Activated CD8-positive, alpha-beta memory T cell treated with anti-CD3 and anti-CD28 coated beads for 48 hours (primary cell): ENCODE results near the gene RALGDS.
"Not testable (repeated sequence)": the region's sequence is repeated elsewhere in the genome, so short reads cannot be mapped to it uniquely, and the experiment has no call there.

ENCODE experiments used
- DNase-seq, 3 experiments: peaks; one replicate each; pipeline ENCODE4 v3.0.0-alpha.2; 2020; ENCODE audit warnings: low read depth in 2 of 3, low spot score in 2 of 3

Gene RALGDS

DNA sequence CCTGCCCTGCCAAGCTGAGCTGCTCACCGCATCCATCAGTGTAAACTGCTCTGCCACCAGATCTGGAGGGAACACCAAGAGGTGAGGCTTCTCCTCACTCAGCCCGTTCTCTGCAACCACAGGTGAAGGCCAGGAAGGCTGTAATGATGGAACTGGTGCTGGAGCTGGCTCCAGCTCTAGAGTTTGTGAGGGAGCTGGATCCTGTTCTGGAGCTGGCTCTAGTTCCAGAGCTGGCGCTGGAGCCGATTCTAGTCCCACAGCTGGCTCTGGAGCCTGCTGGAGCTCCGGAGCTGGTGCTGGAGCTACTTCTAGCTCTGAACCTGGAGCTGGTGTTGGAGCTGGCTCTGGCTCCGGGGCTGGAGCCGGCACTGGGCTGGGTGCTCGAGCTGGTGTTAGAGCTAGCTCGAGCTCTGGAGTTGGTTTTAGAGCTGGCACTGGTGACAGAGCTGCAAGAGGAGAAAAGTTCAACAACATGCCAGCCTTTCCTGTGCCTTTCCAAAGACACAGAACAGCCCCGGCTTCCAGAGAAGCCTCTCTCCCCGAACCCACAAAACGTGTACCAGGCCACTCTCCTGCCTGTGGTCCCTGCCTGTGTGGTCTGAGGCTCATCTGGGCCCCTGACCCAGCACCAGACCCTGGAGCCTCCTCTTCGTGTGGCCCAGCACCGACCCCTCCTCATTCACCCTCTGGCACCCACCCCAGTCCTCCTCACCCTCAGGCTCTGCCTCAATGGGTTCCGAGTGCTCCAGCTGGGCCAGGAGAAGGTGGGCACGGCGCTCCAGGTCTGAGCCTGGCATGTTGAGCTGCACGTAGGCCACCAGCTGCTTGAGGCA lies 12.9 kb downstream of the RALGDS start:
- DNase-seq, result no peak

DNA sequence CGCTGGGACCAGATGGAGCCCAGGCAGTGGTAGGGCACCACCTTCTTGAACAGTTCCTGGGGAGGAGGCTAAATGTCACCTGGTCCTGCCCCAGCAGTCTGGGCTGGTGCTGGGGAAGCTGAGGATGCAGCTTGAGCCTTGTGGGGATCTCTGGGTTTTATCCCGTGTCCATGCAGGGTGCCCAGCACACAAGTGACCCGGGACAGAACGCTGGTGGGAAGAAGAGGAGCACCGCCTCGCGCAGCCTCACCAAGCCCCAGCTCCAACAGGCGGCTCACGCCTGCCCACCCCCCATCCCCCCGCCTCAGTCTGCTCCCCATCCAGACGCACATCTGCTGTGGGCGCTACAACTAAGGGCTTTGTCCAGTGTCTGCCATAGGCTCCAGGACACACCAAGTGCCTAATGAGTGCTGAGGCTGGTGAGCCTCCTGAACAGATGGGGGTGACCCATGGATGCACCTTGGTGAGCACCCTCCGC lies 13.8 kb downstream of the RALGDS start:
- no peak for DNase-seq

DNA sequence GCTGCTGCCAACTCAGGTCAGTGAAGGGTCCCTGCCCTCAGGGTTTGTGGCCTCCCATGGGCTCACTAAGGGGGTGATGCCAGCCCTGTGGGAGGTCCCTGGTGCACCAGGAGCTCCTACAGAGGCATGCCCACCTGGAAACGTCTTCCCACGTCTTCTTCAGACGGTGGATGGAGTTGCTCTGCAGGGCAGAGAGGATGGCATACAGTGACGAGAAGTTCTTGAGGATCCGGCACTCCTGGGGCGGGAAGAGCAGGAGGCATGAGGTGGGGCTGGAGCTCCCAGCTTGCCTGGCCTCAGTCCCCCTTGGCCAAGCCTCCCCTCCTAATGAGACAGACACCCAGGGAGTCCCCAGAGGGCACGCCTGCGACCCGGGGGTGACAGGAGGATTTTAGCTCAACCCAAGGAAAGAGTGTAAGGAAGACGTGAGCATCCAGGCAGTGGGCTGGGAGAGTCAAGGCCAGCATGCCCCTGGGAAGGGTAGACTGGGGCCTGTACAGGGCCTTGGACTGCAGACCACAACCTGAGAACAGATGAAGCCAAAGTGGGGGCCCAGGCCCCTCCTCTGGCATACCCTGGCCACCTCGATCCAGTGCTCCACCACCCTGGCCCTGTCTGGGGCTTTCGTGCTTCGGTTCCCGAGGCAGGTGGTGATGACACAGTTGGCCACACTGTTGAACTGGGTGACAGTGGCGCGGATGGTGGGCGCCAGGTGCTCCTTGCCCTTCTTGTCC lies 14.4 kb downstream of the RALGDS start:
- no peak for DNase-seq

DNA sequence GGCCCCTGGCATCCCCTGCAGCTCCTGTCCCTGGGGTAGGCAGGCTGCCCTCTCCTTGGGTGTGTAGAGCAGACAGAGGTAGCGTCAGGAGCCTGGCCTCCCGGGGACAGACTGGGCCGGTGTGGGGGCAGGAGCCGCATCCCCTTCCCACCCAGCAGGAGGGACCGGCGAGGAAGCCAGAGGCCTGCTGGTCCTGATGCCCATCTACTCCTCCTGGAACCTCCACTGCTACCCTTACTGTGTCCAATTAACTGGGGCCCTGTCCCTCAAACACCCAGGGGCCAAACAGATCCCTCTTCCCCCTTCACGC lies 15.6 kb downstream of the RALGDS start:
- DNase-seq, result no peak

DNA sequence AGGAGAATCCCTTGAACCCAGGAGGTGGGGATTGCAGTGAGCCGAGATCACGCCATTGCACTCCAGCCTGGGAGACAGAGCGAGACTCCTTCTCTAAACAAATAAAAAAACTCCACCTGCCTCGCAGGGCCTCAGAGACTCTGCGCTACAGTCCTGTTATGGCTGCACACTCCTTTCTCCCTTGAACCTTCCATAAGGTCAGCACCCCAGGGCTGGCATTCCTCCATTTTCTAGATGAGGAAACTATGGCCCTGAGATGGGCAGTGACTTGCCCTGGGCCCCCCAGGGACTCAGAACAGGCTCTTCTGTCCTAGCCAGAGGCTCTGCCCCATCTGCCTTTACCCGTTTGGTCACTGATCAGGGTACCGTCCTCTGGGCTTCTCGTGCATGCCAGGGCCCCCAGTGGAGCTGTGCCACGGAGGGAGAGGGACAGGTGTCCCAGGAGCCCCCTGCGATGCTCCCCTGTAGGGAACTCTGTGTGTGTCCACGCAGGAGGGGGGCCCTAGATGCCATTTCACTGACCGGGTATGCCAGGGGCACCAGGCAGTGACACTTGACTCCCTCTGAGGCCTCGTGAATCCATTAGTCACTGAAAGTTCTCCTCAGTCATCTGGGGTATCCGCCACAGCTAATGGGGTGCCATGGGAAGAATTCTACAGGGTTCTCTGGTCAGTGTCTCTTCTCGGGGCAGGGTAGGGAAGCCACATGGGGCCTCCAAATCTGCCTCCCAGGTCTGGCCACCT lies 16.2 kb downstream of the RALGDS start:
- no peak for DNase-seq

DNA sequence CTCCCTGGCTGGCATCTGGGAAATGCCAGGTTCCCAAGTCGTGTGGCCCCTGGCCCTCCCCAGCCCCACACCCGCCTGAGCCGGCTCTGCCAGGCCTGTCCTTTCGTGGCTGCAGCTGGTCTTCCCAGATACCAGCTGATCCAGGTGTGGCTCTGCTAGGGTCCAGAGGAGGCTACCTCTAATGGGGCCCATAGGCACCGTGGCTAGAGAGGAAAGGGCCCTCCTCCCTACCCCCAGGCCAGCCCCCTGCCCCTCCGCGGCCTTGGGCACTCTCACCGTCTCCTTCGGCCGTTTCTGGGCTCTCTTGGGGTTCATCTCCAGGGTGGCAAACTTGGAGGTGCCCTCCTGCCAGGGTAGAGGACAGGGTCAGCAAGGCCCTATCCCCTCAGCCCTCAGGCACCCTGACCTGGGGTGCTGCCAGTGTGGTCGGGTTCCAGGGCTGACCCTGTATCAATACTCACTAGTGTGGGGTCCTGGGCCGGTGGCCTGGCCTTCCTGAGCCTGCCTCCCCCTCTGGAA lies 17.0 kb downstream of the RALGDS start:
- DNase-seq, result no peak

DNA sequence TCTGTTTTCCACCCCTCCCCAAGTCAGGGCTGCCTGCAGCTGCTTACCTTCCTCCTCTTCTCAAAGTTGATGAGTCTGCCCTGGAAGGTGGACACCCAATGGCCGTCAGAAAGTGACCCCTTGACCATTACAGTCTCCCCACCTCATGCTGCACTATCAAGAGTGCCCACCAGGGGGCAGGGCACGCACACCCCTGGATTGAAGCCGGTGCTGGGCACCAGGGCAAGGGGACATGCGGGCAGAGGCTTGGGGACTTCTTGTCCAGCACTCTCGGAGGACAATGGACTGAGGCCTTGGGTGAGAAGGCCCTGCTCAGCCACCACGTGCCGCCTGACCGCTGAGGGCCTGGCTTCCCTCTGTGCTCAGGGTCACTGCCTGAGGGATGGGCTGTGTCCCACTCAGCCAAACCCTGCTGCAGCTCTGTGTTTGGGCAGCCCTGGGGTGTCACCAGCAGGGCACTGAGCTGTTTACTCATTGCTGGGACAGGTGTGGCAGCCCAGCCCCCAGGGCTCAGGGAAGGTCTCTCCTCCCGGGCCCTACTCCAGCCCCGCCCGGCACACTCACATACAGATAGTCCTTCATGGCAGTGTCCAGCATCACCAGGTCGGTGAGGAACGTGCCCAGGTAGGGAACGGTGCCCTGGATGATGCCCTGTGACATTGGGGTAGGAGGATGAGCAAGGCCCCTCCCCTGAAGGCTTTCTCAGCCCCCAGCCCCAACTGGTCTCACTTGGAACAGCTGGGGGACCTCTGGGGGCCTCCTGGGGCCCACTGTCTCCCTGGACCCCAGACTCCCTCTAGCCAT lies 17.7 kb downstream of the RALGDS start:
- DNase-seq, result no peak

DNA sequence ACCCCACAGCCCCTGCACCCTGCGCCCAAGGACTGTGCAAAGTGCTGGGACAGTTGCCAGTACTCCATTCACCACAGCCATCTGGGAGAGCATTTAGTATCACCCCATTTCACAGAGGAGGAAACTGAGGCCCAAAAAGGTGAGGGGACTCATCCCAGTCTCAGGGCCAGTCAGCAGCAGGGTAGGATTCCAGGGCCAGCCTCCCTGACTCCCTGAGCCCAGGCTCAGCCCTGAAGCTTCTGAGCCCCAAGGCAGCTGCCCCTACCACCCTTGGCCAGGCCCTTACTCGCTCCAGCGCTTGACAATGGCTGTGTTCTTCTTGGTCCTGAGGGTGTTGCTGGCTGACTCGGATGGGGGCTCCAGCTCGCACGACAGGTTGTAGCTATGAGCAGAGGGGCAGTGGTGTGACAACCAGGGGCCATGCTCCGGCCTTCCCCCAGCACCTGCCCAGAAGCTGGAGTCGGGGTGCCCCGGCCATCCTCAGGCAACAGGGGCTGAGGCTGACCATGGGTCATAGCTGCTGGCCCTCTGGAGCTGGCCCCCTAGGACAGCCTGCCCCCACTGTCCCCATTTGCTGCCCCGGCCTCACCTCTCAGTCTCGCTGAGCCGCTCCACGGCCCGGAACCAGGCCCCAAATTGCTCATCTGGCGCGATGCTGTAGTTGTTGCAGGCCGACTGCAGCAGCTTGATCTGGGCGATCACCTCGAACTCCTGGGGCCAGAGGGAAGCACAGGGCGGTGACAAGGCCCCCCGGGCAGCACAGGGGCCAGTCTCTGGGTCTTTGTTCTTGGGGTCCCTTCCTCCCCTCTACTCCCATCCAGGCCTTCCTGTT lies 18.6 kb downstream of the RALGDS start:
- no peak for DNase-seq

DNA sequence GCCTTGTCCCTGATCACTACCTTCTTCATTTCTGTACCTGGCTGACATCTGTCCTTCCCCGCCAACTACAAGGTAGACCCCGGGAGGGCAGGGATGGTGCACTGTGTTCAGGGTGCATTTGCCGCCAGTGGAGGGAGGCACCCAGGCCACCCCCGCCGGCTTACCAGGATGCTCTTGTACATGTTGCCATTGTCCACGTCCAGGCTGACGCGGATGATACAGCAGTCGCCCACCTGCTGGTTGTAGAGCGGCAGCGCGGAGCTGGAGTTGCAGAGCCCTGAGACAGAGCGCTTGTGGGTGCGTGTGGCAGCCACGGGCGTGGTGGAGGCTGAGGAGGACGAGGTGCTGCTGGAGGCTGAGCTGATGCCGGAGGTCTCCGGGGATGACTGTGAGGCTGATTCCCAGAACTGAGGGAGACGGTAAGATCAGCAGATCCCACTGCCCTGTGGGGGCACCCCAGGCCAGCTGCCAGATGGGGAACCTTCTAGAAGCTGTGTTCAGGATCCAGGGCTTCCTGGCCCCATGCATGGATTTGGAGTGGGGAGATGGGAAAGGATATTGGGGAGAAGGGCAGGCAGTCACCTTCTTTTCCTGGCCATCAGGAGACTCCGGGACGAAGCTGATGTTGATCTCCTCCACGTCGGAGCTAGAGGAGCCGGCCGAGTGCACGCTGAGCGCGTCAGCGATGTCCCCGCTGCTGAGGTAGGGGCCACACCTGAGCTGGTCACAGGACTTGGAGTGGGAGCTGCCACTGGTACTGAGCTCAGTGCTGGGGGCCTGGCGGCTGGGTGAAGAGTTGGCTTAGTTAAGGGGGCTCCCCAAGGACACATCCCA lies 19.5 kb downstream of the RALGDS start:
- DNase-seq, result no peak

DNA sequence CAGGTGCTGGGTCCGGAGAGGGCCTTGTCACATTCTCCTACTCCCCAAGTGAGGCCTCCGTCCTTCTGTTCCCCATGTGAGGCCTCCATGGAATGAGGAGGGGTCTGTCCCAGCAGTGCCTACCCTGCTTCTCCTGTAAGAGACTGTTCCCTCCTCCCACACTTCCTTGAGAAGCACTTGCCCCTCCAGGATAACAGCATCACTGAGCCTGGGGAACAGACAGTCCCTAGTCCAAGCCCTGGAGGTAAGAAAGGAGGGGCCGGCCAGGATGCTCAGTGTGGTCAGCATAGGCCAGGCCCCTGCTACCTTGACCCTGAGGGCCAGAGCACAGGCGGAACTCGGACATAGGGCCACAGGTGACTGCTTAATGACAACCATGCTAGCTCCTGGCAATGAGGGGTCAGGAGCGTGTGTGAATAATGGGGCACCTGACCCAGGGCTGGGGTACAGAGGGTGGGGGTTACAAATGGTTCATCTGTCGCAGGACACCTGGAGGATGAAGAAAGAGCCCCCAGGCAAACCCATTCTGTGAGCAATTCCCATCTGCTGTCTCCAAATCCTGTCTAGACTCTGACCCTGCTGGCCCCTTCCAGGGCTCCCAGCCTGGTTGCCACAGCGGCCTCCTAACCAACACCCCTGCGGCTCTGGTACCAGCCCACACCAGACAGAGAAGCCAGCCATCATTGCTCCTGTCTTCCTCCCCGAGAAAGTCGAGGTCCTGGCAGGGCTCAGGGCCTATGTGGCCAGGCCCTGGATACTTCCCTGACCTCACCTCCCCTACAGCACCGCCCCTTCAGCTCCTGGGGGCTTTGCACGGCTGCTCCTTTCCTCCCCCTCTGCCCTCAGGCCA lies 20.3 kb downstream of the RALGDS start:
- no peak for DNase-seq

DNA sequence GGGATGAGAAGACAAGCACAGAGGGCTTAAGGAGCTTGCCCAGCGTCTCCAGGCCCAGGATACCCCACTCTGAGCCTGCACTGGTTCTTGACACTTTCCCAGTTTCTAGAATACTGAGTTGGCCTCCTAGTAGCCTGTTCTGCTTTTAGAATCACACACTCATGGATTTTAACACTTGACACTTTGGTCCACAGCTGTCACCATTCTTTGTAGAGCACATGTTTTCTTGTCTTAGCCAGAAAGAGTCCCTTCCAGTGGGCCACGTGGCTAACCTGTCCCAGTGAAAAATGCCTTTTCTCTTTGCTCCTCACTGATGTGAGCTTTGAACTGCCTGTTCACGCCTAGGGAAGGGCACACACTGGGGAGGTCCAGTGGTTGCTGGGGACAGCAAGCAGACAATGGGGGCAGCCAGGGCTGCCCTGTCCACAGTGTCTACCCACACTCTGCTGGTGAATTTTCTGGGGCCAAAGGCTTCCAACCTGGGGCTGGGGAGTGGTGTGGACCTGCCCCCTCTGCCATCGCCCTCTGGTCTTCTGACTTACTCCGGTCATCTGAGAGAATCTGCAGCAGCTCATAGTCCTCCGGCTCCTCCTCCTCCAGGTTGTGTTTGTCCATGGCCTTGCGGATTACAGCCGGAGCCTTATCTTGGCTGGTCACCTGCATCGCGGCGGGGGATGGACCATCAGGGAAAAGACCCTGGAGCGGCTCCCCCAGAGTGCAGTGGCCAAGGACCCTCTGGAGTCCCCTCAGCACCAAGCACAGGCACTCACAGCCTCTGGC lies 21.1 kb downstream of the RALGDS start:
- no peak for DNase-seq

DNA sequence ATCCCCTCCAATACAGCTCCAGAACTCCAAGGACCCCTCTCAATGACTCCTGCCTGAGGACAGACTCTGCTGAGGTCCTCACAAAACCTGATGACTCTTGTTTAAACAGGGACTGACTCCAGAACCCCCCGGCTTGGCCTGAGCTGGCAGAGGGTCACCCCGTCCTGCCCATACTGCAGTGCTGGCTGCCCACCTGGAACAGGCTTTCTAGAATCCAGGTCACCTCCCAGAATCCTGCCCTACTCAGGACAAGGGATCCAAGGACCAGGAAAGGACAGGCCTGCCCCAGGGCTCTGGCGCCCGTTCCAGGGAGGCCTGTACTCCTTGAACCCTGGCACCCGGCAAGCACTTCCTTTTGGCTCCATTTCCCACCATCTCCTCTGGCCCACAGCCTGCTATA lies 22.2 kb downstream of the RALGDS start:
- DNase-seq, result no peak

DNA sequence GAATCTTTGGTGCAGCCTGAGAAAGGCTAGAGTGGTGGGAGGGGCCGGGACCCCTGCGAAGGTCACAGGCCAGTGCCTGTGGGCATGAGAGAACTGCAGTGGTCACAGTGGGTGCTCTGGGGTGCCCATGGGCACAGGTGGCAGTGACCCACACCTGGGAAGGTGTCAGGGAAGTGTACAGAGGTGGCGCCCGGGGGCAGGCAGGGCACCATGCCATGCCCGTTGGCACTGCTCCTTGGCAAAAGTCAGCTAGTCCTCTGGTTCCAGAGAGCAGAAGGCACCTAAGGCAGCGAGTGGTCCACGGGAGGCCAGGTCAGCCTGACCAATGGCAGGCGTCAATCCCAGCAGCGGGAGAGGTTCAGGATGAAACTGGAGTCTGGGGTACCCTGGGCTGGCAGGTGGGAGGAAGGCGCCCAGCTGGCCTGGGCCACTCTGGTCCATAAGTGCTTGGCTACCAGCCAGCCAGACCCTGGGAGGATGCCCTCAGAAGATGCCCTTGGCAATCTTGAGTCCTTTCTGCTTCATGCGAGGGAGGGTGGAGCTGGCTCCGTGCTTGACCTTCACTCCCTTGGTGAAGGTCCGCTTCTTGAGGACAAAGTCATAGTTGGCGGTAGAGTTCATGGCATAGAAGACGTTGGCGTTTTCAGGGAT lies 22.8 kb downstream of the RALGDS start:
- no peak for DNase-seq

DNA sequence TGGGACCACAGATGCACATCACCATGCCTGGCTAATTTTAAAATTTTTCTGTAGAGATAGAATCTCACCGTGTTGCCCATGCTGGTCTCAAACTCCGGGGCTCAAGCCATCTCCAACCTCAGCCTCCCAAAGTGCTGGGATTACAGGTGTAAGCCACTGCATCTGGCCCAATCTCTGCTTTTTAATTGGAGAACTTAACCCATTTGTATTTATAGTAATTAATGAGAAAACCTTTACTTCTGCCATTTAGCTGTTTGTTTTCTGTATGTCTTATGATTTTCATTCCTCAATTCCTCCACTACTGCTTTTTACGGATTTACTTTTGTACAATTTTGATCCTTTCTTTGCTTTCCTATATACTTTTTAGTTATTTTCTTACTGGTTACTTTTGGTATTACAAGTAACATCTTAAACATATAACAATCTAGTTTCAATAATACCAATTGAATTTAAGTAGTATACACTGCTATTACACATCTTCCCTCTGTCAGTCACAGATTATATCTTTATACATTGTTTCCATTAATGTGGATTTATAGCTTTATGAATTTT lies 26.1 kb downstream of the RALGDS start:
- DNase-seq, result no peak

DNA sequence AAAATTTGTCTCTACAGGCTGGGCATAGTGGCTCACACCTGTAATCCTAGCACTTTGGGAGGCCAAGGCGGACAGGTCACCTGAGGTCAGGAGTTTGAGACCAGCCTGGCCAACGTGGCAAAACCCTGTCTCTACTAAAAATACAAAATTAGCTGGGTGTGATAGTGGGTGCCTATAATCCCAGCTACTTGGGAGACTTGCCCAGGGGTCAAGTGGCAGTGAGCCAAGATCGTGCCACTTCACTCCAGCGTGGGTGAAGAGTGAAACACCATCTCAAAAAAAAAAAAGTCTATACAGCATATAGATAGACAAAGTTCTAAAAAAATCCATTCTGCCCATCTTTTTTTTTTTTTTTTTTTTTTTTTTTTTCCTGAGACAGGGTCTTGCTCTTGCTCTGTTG lies 26.7 kb downstream of the RALGDS start:
- not testable (repeated sequence) for DNase-seq

DNA sequence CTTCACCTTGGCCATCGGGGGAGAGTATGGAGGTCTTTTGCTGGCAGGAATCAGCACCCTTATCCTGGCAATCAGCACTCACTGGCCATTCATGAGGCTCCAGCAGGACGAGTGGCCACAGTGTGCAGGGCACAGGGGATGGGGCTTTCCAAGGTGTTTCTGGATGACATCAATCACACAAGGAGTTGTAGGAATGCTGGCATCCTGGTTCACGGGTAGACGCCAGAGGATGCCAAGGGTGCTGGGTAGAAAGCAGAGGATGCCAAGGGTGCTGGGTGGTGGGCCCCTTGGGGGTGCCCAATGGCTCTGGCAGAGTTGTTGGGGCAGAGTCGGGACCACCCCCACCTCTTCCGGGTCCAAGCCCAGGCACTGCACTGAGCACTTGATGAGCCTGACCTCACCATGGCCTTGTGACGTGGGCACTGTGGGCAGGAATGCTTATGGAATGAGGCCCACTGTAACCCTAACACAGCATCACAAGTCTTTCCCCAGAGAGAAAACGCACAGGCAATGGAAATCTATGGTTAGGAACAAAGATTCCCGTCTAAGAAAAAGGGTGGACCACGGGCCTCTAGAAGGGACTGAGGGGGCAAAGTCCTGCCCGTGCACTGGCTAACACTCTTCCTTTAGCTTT lies 30.2 kb downstream of the RALGDS start:
- DNase-seq, result no peak
